GM12875 (cell line): ENCODE measurements around the gene GPN3.
"Not testable (repeated sequence)": the region's sequence is repeated elsewhere in the genome, so short reads cannot be mapped to it uniquely, and the experiment has no call there.

Experiments used
- H3K4me3 ChIP-seq: one replicate; pipeline ENCODE4 v1.5.1; 2011; ENCODE audit warnings: low read depth, low read length, control low read depth
- TF ChIP-seq, protein P1 (sequence below): IDR thresholded peaks from 2 replicates; pipeline ENCODE4 v1.5.1; 2011; ENCODE audit warnings: low read depth, mild to moderate bottlenecking, control low read depth, inconsistent platforms, low read length, moderate library complexity, borderline replicate concordance; ENCODE audit not compliant: insufficient read depth

Gene GPN3

DNA sequence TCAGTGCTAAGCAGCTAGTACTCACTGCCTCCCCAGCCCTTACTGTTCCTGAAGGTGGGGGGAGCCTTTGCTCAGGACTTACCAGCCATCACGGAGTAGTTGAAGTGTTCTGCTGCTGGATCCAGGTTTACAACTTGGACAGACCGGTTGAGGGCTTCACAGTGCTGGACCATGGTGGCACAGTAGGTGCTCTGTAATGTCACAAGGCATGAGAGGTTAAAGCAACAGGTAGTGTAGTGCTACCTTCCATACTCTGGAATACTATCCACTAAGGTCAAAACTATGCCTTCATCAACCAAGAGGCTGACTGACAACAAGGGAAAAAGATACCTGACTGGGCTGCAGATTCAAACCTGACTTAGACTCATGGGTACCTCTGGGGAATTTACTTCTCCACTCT is 3.0 kb downstream of the GPN3 start:
- no peak overlapping the region for H3K4me3 ChIP-seq
- TF ChIP-seq, protein P1, sequence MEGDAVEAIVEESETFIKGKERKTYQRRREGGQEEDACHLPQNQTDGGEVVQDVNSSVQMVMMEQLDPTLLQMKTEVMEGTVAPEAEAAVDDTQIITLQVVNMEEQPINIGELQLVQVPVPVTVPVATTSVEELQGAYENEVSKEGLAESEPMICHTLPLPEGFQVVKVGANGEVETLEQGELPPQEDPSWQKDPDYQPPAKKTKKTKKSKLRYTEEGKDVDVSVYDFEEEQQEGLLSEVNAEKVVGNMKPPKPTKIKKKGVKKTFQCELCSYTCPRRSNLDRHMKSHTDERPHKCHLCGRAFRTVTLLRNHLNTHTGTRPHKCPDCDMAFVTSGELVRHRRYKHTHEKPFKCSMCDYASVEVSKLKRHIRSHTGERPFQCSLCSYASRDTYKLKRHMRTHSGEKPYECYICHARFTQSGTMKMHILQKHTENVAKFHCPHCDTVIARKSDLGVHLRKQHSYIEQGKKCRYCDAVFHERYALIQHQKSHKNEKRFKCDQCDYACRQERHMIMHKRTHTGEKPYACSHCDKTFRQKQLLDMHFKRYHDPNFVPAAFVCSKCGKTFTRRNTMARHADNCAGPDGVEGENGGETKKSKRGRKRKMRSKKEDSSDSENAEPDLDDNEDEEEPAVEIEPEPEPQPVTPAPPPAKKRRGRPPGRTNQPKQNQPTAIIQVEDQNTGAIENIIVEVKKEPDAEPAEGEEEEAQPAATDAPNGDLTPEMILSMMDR = no peak

DNA sequence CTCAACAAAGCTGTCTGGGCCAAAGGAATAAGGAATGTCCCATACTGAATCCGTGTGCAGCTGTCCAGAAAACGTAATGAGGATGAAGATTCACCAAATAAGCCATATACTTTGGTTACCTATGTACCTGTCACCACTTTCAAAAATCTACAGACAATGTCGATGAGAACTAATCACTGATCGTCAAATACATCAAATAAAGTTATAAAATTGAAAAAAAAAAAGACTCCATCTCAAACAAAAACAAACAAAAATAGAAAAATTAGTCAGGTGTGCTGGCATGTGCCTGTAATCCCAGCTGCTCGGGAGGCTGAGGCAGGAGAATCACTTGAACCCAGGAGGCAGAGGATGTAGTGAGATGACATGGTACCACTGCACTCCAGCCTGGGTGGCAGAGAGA is 6.9 kb downstream of the GPN3 start:
- not testable (repeated sequence) for H3K4me3 ChIP-seq

DNA sequence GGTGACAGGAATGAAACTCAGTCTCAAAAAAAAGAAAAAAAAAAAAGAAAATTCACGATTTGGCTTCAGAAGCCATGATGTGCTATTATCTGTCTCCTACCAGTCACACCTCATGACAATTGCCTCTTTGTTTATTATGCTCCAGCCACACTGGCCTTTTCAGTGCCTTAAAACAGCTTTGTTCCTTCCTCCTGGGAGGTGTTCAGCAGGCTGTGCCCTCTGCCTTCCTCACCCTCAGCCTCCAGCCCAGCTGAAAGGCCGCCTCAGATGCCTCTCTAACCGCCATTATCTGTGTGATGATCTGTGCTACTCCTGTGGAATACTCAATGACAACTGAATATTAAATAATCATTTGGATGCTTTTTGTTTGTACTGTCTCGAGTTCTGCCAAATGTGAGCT is 9.3 kb downstream of the GPN3 start:
- H3K4me3 ChIP-seq = no peak overlapping the region
- TF ChIP-seq, protein P1 = no peak

DNA sequence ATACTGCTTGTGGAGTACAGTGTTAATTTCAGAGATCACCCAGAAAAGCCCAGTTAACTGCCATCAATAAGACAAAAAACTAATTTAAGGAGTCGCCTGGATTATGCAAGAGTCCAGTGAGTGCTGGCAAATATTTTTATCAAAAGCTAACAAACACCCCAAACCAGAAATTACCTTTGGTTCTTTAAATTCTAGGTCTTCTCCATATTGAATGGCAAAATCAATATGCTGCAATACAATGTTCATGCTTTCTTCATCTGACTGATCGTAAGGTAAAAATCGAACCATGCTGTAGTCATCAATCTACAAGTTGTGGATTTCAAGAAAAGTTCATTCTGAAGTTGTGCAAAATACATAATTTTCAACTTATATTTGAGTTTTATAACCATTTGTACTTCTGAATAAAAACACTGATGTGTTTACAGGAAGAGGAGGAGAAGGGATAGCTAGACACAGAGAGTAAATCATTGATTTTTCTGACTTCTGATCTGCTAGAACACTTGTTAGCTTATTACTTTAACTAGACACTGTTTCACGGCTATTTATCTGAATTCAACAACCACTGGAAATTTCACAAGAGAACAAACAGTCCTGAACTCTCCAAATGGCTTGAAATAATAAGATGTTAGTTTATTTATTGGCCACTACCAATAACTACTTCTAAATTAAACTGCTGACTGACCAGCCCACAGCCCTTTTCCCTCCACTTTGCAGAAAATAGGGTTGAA is 14.3 kb downstream of the GPN3 start:
- H3K4me3 ChIP-seq = no peak overlapping the region
- TF ChIP-seq, protein P1 = no peak

DNA sequence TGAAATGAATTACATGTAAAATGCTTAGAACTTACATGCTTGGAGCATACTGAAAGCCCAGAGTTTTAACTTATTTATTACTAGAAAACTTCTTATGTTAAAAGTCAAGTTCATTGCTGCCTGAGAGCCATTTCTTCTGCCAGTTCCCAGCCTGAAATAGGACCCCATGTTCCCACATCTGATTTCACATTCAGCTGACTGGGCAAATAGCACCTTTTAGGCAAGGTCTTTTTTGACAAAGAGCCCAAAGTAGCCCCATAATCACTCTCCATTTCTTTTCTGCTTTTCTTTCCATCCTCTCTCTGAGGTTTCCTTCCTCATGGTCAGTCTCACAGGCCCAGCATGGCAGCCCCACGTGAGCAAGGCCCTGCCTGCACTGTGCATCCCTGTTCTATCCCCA is 16.8 kb downstream of the GPN3 start:
- TF ChIP-seq, protein P1 = no peak
- H3K4me3 ChIP-seq = no peak overlapping the region

DNA sequence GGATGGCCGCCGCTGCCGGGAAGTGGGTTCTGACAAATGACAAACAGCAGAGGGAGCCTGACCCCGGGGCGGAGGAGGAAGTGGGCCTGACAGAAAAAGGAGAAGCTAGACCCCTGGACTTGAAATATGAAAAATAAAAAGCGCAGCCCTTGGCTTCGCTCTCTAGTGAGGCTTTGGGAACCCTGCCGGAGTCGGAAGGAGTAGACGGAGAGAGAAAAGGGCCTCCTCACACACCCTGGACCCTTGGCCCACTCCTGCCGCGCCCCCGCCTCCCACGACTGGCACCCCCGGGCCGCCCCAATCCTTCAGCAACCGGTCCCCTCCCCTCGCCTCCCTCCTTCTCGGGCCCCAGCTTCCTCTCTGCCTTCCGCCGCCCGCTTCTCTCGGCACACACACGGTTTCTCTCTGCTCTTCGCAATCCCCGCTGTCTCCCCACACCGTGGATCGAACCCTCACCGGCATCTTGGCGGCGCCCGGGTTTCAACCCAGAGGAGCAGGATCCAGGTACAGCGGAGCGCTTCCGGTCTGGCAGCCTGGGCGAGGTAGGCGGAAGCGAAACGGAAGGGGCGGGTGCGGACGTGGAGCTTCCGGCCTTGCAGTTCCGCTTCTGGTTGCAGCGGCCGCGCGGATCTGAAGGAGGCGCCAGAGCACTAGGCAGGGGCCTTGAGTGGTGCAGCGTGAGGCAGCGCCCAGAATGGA is 18.1 kb downstream of the GPN3 start, which contains the start of gene ARPC3:
TSS of gene ARPC3 (minus strand) at position 539 of the 699 bp plus-strand sequence. CDS start at position 462, 77 bp downstream.
- peak within 1 kb of the TSS; percentile 85 for H3K4me3 ChIP-seq
- TF ChIP-seq, protein P1 = peak; percentile 96

DNA sequence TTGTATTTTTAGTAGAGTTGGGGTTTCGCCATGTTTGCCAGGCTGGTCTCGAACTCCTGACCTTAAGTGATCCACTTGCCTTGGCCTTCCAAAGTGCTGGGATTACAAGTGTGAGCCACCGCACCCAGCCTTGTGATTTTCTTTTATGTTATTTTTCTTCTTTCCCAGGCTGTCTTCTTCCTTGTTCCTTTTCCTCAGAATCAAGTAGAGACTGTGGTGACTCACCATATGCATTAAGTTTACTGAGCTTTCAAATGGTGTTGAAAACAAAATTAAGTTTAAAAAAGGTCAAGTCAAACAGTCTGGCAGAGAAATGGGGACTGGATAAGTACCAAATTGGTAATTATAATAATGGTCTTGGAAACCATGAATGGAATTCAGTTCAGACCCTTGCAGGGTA is 23.6 kb downstream of the GPN3 start:
- TF ChIP-seq, protein P1 = no peak
- no peak overlapping the region for H3K4me3 ChIP-seq
